Dermis microvascular lymphatic vessel endothelial cell (primary cell): ENCODE results near the gene ORAI1. TPM values are rescaled to one million over a fixed set of nuclear protein-coding genes. Genes with fewer than 3 reads are reported as not detected.
"Not testable (repeated sequence)": the region's sequence is repeated elsewhere in the genome, so short reads cannot be mapped to it uniquely, and the experiment has no call there.

ENCODE experiments used
- DNase-seq, 2 donors: peaks; one replicate each; pipeline versions ENCODE4 v3.0.0 to v3.0.0-alpha.2; 2010; ENCODE audit warnings: low read depth in 2 of 2
- total RNA-seq: library from RNA; depleted of rRNA; stranded (reverse); fragments of >200 nt; gene quantifications from 2 replicates; pipeline ENCODE4 v1.2.1, GENCODE V29; 2014

The ORAI1 gene
- total RNA-seq: 8.1 and 14.7 TPM in 2 replicates

- DNase-seq: peak; percentile 85 to 97
Observed at GRCh38 chr12:121626087-121626852, at the start of gene ORAI1. Gene ORAI1, plus strand, starts transcription at chr12:121626530.

- DNase-seq: no peak
Observed at GRCh38 chr12:121576851-121577391, 49.4 kb upstream of the ORAI1 start.

- DNase-seq: no peak
Observed at GRCh38 chr12:121577443-121578180, 48.7 kb upstream of the ORAI1 start.

- peak in 1 of 2 donors; percentile 9 for DNase-seq
Observed at GRCh38 chr12:121578230-121579189, 47.8 kb upstream of the ORAI1 start.

GRCh38 chr12:121579190-121579791 is 47.0 kb upstream of the ORAI1 start:
- peak in 1 of 2 donors; percentile 38 for DNase-seq

- peak; percentile 20 to 62 for DNase-seq
Observed at GRCh38 chr12:121579981-121580868, 46.1 kb upstream of the ORAI1 start.

GRCh38 chr12:121580959-121581685 is 45.2 kb upstream of the ORAI1 start, which contains the start of gene KDM2B:
Gene KDM2B, minus strand, starts transcription at chr12:121581023. Its CDS starts 112 bp downstream, at chr12:121580911.
- peak; percentile 43 to 73 for DNase-seq

GRCh38 chr12:121581686-121582429 is 44.5 kb upstream of the ORAI1 start:
- no peak for DNase-seq

- peak in 1 of 2 donors; percentile 18 for DNase-seq
Observed at GRCh38 chr12:121582583-121583333, 43.6 kb upstream of the ORAI1 start.

GRCh38 chr12:121583334-121583661 is 43.0 kb upstream of the ORAI1 start:
- not testable (repeated sequence) for DNase-seq

- DNase-seq: not testable (repeated sequence)
Observed at GRCh38 chr12:121584885-121585284, 41.4 kb upstream of the ORAI1 start.

GRCh38 chr12:121590476-121591143 is 35.7 kb upstream of the ORAI1 start:
- no peak for DNase-seq

GRCh38 chr12:121592320-121592719 is 34.0 kb upstream of the ORAI1 start:
- no peak for DNase-seq

- DNase-seq: no peak
Observed at GRCh38 chr12:121595520-121595919, 30.8 kb upstream of the ORAI1 start.

- no peak for DNase-seq
Observed at GRCh38 chr12:121596526-121596925, 29.8 kb upstream of the ORAI1 start.

- no peak for DNase-seq
Observed at GRCh38 chr12:121600702-121601336, 25.5 kb upstream of the ORAI1 start.

GRCh38 chr12:121602766-121603165 is 23.6 kb upstream of the ORAI1 start:
- no peak for DNase-seq
